ENCODE data around the gene ABCA7.

Gene ABCA7

GRCh38 chr19:1082165-1082927, 42.4 kb downstream of the ABCA7 start:
- Histone ChIP-seq H3K27ac (ENCODE audit: low read length) (no peak overlapping the region), H2AFZ (ENCODE audit: low read depth, low read length) (no peak overlapping the region), H3K36me3 (replicated peaks; ENCODE audit: low read depth, low read length) (peaks cover 65% of the 10 kb centered on the region), H3K79me2 (ENCODE audit: low read length) (no peaks in the 10 kb centered on the region), H3K4me2 (ENCODE audit: low read length) (no peak overlapping the region), H3K9me3 (ENCODE audit: insufficient read depth, low read length) (no peaks in the 10 kb centered on the region), H3K27me3 (ENCODE audit: low read depth, low read length) (no peaks in the 10 kb centered on the region), H3K4me1 (ENCODE audit: low read length) (peaks cover 11% of the 10 kb centered on the region), H3K4me3 (ENCODE audit: low read length) (no peak overlapping the region), H3K9ac (ENCODE audit: low read length) (no peak overlapping the region), H4K20me1 (ENCODE audit: insufficient read depth, low read length) (peaks cover 17% of the 10 kb centered on the region)
- TF ChIP-seq EZH2phosphoT487 (IDR thresholded peaks at IDR 0.05; ENCODE audit: low read depth) (no peak), CTCF (IDR thresholded peaks at IDR 0.05; ENCODE audit: low read depth, low read length) (no peak)

- Histone ChIP-seq H3K79me2 (ENCODE audit: low read length) (no peaks in the 10 kb centered on the region), H3K4me3 (ENCODE audit: low read length) (no peak overlapping the region), H3K36me3 (replicated peaks; ENCODE audit: low read depth, low read length) (peaks cover 67% of the 10 kb centered on the region), H3K27ac (ENCODE audit: low read length) (no peak overlapping the region), H3K4me1 (ENCODE audit: low read length) (peaks cover 13% of the 10 kb centered on the region), H3K27me3 (ENCODE audit: low read depth, low read length) (no peaks in the 10 kb centered on the region), H2AFZ (ENCODE audit: low read depth, low read length) (no peak overlapping the region), H3K9me3 (ENCODE audit: insufficient read depth, low read length) (no peaks in the 10 kb centered on the region), H4K20me1 (ENCODE audit: insufficient read depth, low read length) (peaks cover 24% of the 10 kb centered on the region), H3K9ac (ENCODE audit: low read length) (no peak overlapping the region), H3K4me2 (ENCODE audit: low read length) (no peak overlapping the region)
- no peak for TF ChIP-seq EZH2phosphoT487 (IDR thresholded peaks at IDR 0.05; ENCODE audit: low read depth)
- no peak for TF ChIP-seq CTCF (IDR thresholded peaks at IDR 0.05; ENCODE audit: low read depth, low read length)
These were observed 43.3 kb downstream of the ABCA7 start for GRCh38 chr19:1082928-1083816.

- H3K9me3 ChIP-seq (ENCODE audit: insufficient read depth, low read length), result no peaks in the 10 kb centered on the region
- H2AFZ ChIP-seq (ENCODE audit: low read depth, low read length), result no peak overlapping the region
- peaks cover 24% of the 10 kb centered on the region for H3K4me1 ChIP-seq (ENCODE audit: low read length)
- no peaks in the 10 kb centered on the region for H3K27me3 ChIP-seq (ENCODE audit: low read depth, low read length)
- H3K27ac ChIP-seq (ENCODE audit: low read length), result no peak overlapping the region
- H3K4me3 ChIP-seq (ENCODE audit: low read length), result no peak overlapping the region
- no peaks in the 10 kb centered on the region for H3K79me2 ChIP-seq (ENCODE audit: low read length)
- no peak overlapping the region for H3K4me2 ChIP-seq (ENCODE audit: low read length)
- peaks cover 76% of the 10 kb centered on the region for H3K36me3 ChIP-seq (replicated peaks; ENCODE audit: low read depth, low read length)
- TF ChIP-seq CTCF (IDR thresholded peaks at IDR 0.05; ENCODE audit: low read depth, low read length) (no peak), EZH2phosphoT487 (IDR thresholded peaks at IDR 0.05; ENCODE audit: low read depth) (no peak)
- H4K20me1 ChIP-seq (ENCODE audit: insufficient read depth, low read length), result peaks cover 25% of the 10 kb centered on the region
- no peak overlapping the region for H3K9ac ChIP-seq (ENCODE audit: low read length)
These were observed 44.3 kb downstream of the ABCA7 start for GRCh38 chr19:1084024-1084868.

All from OCI-LY3 (cell line).